Keratinocyte (primary cell): ENCODE results near the gene UBR3.

ENCODE experiments used
- CTCF ChIP-seq, 3 experiments: IDR thresholded peaks in 1 of 3; conservative IDR thresholded peaks in 1 of 3; optimal IDR thresholded peaks in 1 of 3; 2 replicates in 2 of 3; 3 replicates in 1 of 3; pipeline versions ENCODE3 to v1.5.1; 2011; ENCODE audit warnings: low read length in 3 of 3, mild to moderate bottlenecking in 3 of 3, moderate library complexity in 2 of 3, control low read depth in 1 of 3, inconsistent platforms in 1 of 3; ENCODE audit not compliant: insufficient read depth in 2 of 3; ENCODE audit errors: extremely low read depth in 1 of 3
- EZH2 ChIP-seq: IDR thresholded peaks from one replicate; pipeline ENCODE4 v1.6.1; 2012; ENCODE audit warnings: inconsistent platforms, mild to moderate bottlenecking, low read length, moderate library complexity

- TF ChIP-seq CTCF (optimal IDR thresholded peaks at IDR 0.05 in 1 of 3, IDR thresholded peaks at IDR 0.05 in 1 of 3, conservative IDR thresholded peaks at IDR 0.05 in 1 of 3; ENCODE audit: extremely low read depth in 1 of 3, insufficient read depth in 2 of 3, low read length in 3 of 3) (no peak), EZH2 (no peak)
These were observed 185.5 kb downstream of the UBR3 start for GRCh38 chr2:170012773-170013172.
